HG03460 (cell line): ENCODE measurements around the gene METTL24.

Experiments
- ATAC-seq: cut with Tn5 transposase; IDR thresholded peaks from one replicate; pipeline ENCODE4 v1.9.1; 2021; ENCODE audit not compliant: unreplicated experiment

METTL24 gene

GRCh38 chr6:110207652-110208051, 150.5 kb downstream of the METTL24 start:
- ATAC-seq: no peak

- no peak for ATAC-seq
Measured at GRCh38 chr6:110201151-110201884, 156.8 kb downstream of the METTL24 start.

- ATAC-seq: no peak
Measured at GRCh38 chr6:110198561-110198960, 159.6 kb downstream of the METTL24 start.

GRCh38 chr6:110196874-110197273, 161.3 kb downstream of the METTL24 start:
- ATAC-seq: no peak

GRCh38 chr6:110195639-110196038, 162.5 kb downstream of the METTL24 start:
- no peak for ATAC-seq
